DOHH2 (cell line): ENCODE measurements around the gene CDKAL1.

Source experiments
- H3F3A ChIP-seq: fragments of 200-600 bp; sonication (generic), shearing (Covaris generic); 2 replicates; pipeline ENCODE4 v1.6.0; 2016; ENCODE audit warnings: antibody characterized with exemption, mild to moderate bottlenecking; ENCODE audit not compliant: control insufficient read depth, insufficient read depth
- H3K27ac ChIP-seq: fragments of 200-600 bp; sonication (generic); 2 replicates; pipeline ENCODE4 v1.5.1; 2014; ENCODE audit warnings: low read depth, mild to moderate bottlenecking, low read length, moderate library complexity
- H3K27me3 ChIP-seq: fragments of 200-600 bp; sonication (generic); 2 replicates; pipeline ENCODE4 v1.6.1; 2014; ENCODE audit warnings: mild to moderate bottlenecking, low read length, mixed read lengths; ENCODE audit not compliant: control insufficient read depth
- H3K36me3 ChIP-seq: fragments of 200-600 bp; sonication (generic); 2 replicates; pipeline ENCODE4 v1.6.1; 2014; ENCODE audit warnings: mild to moderate bottlenecking, low read length, moderate library complexity, mixed read lengths; ENCODE audit not compliant: control insufficient read depth
- H3K4me1 ChIP-seq: fragments of 200-600 bp; sonication (generic); 2 replicates; pipeline ENCODE4 v1.6.1; 2014; ENCODE audit warnings: mild to moderate bottlenecking, low read length, mixed read lengths; ENCODE audit not compliant: control insufficient read depth
- H3K4me2 ChIP-seq: fragments of 200-600 bp; sonication (generic); 2 replicates; pipeline ENCODE4 v1.6.0; 2014; ENCODE audit warnings: mild to moderate bottlenecking, low read length, moderate library complexity
- H3K4me3 ChIP-seq: fragments of 200-600 bp; sonication (generic); 2 replicates; pipeline ENCODE4 v1.5.1; 2014; ENCODE audit warnings: mild to moderate bottlenecking, low read length, mixed read lengths
- H3K79me2 ChIP-seq: fragments of 200-600 bp; sonication (generic); 2 replicates; pipeline ENCODE4 v1.6.1; 2014; ENCODE audit warnings: mild to moderate bottlenecking, low read length, mixed read lengths; ENCODE audit not compliant: control insufficient read depth
- H3K9me2 ChIP-seq: fragments of 200-600 bp; sonication (generic); replicated peaks from 2 replicates; pipeline ENCODE4 v1.6.1; 2014; ENCODE audit warnings: mild to moderate bottlenecking, low read length, mixed read lengths; ENCODE audit not compliant: control insufficient read depth
- H3K9me3 ChIP-seq: fragments of 200-600 bp; sonication (generic); 2 replicates; pipeline ENCODE4 v1.6.1; 2014; ENCODE audit warnings: antibody characterized with exemption, low read length, mixed read lengths; ENCODE audit not compliant: control insufficient read depth, insufficient read depth
- H4K20me1 ChIP-seq: fragments of 200-600 bp; sonication (generic); 2 replicates; pipeline ENCODE4 v1.6.0; 2014; ENCODE audit warnings: low read depth, mild to moderate bottlenecking, antibody characterized with exemption, low read length, moderate library complexity; ENCODE audit not compliant: control insufficient read depth, insufficient read depth
- CTCF ChIP-seq: fragments of 200-600 bp; sonication (generic); IDR thresholded peaks from one replicate; pipeline ENCODE4 v1.5.1; 2014; ENCODE audit warnings: antibody characterized with exemption, mild to moderate bottlenecking, low read depth, low read length; ENCODE audit not compliant: poor library complexity, severe bottlenecking
- EZH2phosphoT487 ChIP-seq: fragments of 200-600 bp; sonication (generic); IDR thresholded peaks from 2 replicates; pipeline ENCODE4 v1.6.1; 2017; ENCODE audit warnings: borderline replicate concordance, mild to moderate bottlenecking, antibody characterized with exemption, low read length, moderate library complexity, mixed read lengths

Gene CDKAL1

GRCh38 chr6:21024616-21025015, 490.4 kb downstream of the CDKAL1 start:
- Histone ChIP-seq H3K79me2 (no peaks in the 10 kb centered on the region), H3K4me1 (peaks cover 14% of the 10 kb centered on the region), H3K36me3 (no peaks in the 10 kb centered on the region), H3K9me2 (no peaks in the 10 kb centered on the region), H3K4me3 (no peak overlapping the region), H3K27me3 (no peaks in the 10 kb centered on the region), H3K9me3 (no peaks in the 10 kb centered on the region), H4K20me1 (no peaks in the 10 kb centered on the region), H3K4me2 (no peak overlapping the region), H3F3A (no peaks in the 10 kb centered on the region), H3K27ac (no peak overlapping the region)
- TF ChIP-seq CTCF (no peak), EZH2phosphoT487 (no peak)

GRCh38 chr6:21026576-21027273, 492.5 kb downstream of the CDKAL1 start:
- Histone ChIP-seq H3K27me3 (no peaks in the 10 kb centered on the region), H3K4me1 (peaks cover 14% of the 10 kb centered on the region), H3K4me2 (no peak overlapping the region), H3K9me2 (no peaks in the 10 kb centered on the region), H3K9me3 (no peaks in the 10 kb centered on the region), H4K20me1 (no peaks in the 10 kb centered on the region), H3K4me3 (no peak overlapping the region), H3F3A (no peaks in the 10 kb centered on the region), H3K36me3 (no peaks in the 10 kb centered on the region), H3K79me2 (no peaks in the 10 kb centered on the region), H3K27ac (no peak overlapping the region)
- TF ChIP-seq EZH2phosphoT487 (no peak), CTCF (no peak)

DNA sequence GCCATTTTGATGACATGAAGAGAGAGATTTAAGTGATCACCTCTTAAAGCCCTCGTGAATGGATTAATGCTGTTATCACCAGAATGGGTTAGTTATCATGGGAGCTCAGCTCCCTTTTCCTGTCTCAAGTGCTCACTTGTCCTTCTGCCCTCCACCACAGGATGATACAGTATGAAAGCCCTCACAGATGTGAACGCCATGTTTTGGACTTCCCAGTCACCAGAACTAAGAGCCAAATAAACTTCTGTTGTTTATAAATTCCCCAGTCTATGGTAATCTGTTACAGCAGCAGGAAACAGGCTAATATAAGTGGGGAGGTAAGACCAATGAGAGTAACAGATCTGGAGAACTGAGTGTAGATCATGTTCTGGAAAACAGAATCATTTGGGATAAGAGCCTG, 493.2 kb downstream of the CDKAL1 start:
- Histone ChIP-seq H4K20me1 (no peaks in the 10 kb centered on the region), H3K79me2 (no peaks in the 10 kb centered on the region), H3K4me3 (no peak overlapping the region), H3K4me1 (peaks cover 9% of the 10 kb centered on the region), H3K9me2 (no peaks in the 10 kb centered on the region), H3K9me3 (no peaks in the 10 kb centered on the region), H3K27ac (no peak overlapping the region), H3K4me2 (no peak overlapping the region), H3K27me3 (no peaks in the 10 kb centered on the region), H3F3A (no peaks in the 10 kb centered on the region), H3K36me3 (no peaks in the 10 kb centered on the region)
- TF ChIP-seq EZH2phosphoT487: no peak
- TF ChIP-seq CTCF: no peak
